ENCODE results near the gene CFAP53.
A peak's percentile ranks its signal among the peaks of the same experiment; 100 is the strongest.

The CFAP53 gene

GRCh38 chr18:50193796-50194630 lies 72.3 kb downstream of the CFAP53 start:
- DNase-seq (ENCODE audit: low spot score), result peak; percentile 4

- DNase-seq (ENCODE audit: low spot score), result peak; percentile 9
Observed at GRCh38 chr18:50192995-50193795, 73.1 kb downstream of the CFAP53 start.

GRCh38 chr18:50190926-50191325 lies 75.4 kb downstream of the CFAP53 start:
- DNase-seq (ENCODE audit: low spot score), result no peak

GRCh38 chr18:50190236-50190635 lies 76.1 kb downstream of the CFAP53 start:
- peak; percentile 4 for DNase-seq (ENCODE audit: low spot score)

GRCh38 chr18:50189160-50189559 lies 77.1 kb downstream of the CFAP53 start:
- no peak for DNase-seq (ENCODE audit: low spot score)

GRCh38 chr18:50188652-50189051 lies 77.6 kb downstream of the CFAP53 start:
- DNase-seq (ENCODE audit: low spot score), result no peak

- no peak for DNase-seq (ENCODE audit: low spot score)
Observed at GRCh38 chr18:50187659-50188058, 78.6 kb downstream of the CFAP53 start.

- DNase-seq (ENCODE audit: low spot score), result no peak
Observed at GRCh38 chr18:50186385-50186784, 79.9 kb downstream of the CFAP53 start.

GRCh38 chr18:50183556-50183955 lies 82.7 kb downstream of the CFAP53 start:
- peak; percentile 72 for DNase-seq (ENCODE audit: low spot score)

GRCh38 chr18:50182511-50182910 lies 83.8 kb downstream of the CFAP53 start:
- no peak for DNase-seq (ENCODE audit: low spot score)

GRCh38 chr18:50181590-50181989 lies 84.7 kb downstream of the CFAP53 start:
- no peak for DNase-seq (ENCODE audit: low spot score)

- DNase-seq (ENCODE audit: low spot score), result no peak
Observed at GRCh38 chr18:50179465-50179864, 86.8 kb downstream of the CFAP53 start.

- DNase-seq (ENCODE audit: low spot score), result peak; percentile 3
Observed at GRCh38 chr18:50177294-50177992, 88.9 kb downstream of the CFAP53 start.

Data from SW480 (cell line).